ENCODE results near the gene MPPED1.

MPPED1 gene

DNA sequence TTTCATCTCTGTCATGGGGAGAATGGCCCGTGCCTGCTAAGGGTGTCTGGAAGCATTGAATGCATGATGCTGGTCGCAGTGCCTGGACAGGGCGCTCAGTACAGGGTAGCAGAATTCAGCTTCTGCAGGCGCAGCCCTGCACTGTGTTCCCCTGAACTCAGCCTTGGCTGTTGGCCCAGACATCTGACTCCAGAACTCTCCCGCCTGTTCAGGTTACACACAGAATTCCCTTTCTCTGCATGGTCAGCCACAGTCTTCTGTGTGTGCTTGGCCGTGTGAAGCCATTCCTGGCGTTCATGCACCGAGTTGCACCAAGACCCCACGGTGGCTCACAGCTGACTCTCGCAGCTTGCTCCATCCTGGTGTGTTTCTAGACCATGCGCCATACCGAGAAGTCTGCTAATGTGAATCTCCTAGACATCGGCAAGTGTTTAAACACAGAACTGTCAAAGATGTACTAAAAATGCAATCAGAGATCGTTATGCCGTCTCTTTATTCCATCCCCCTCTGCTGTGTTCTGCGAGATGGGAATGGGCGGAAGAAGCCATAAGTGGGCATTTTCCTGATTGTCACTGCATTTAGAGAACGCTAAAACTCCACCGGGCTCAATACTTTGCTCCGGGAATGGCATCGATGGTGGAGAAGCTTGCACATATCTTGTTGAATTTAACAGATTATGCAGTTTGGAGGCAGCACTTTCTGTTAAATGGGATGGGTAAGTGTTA is 55.6 kb downstream of the MPPED1 start:
- H3K9me3 ChIP-seq (ENCODE audit: insufficient read depth, low read depth, low read length), result peaks cover 3% of the 10 kb centered on the region; the same call in 1 of the 2 replicates
- no peaks in the 10 kb centered on the region for H3K36me3 ChIP-seq (ENCODE audit: insufficient read depth, low read depth, low read length)
- H3K4me3 ChIP-seq (ENCODE audit: low read length), result no peak overlapping the region
- H3K9ac ChIP-seq (ENCODE audit: low read depth, low read length), result no peak overlapping the region
- H3K27me3 ChIP-seq (ENCODE audit: insufficient read depth, low read length), result 0 out of 2 replicates have a peak, but pooled peaks cover 9% of the 10 kb centered on the region
- no peaks in the 10 kb centered on the region for H3K4me1 ChIP-seq (ENCODE audit: insufficient read depth, low read length)
- H3K27ac ChIP-seq (ENCODE audit: low read length), result no peak overlapping the region

DNA sequence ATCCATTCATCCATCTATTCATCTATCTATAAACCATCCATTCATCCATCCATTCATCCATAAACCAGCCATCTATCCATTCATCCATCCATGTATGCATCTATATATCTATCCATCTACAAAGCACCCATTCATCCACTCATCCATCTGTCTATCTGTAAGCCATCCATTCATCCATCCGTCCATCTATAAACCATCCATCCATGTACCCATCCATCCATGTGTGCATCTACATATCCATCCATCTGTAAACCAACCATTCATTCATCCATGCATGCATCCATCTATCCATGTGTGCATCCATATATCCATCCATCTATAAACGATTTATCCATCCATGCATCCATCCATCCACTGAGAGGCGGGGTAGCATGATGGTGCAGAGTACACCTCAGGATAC is 58.4 kb downstream of the MPPED1 start:
- Histone ChIP-seq H3K27me3 (ENCODE audit: insufficient read depth, low read length) (0 out of 2 replicates have a peak, but pooled peaks cover 9% of the 10 kb centered on the region), H3K9me3 (ENCODE audit: insufficient read depth, low read depth, low read length) (no peaks in the 10 kb centered on the region), H3K4me3 (ENCODE audit: low read length) (no peak overlapping the region), H3K9ac (ENCODE audit: low read depth, low read length) (no peak overlapping the region), H3K27ac (ENCODE audit: low read length) (no peak overlapping the region), H3K36me3 (ENCODE audit: insufficient read depth, low read depth, low read length) (no peaks in the 10 kb centered on the region), H3K4me1 (ENCODE audit: insufficient read depth, low read length) (no peaks in the 10 kb centered on the region)

DNA sequence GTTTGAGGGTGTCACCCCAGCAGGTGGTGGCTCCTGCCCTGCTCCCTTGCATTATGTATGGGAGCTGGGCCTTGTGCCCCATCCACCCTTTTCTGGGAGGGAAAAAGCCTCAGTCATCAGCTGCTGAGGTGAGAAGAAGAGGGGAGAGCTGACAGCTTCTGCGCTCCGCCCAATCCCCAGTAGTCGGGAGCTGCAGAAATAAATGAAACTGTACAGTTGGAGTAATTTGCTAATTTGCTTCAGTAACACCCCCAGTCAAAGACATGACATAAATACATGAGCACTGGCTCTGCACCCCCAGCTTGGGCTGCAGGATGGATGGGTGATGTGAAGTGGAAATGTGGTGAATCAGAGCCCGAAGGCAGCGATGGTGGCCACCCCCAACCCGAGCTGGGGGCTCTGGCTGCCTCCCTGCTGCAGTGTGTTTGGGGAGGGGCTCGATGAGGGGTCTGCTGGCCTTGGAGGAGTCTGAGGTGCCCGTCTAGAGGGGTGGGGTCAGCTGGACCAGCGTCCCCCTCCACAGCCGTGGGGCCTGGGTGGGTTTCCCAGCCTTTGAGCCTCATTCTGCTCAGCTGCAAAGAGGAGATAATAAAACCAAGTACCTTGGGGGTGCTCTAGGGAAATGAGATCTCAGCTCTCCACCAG is 59.2 kb downstream of the MPPED1 start:
- no peak overlapping the region for H3K9ac ChIP-seq (ENCODE audit: low read depth, low read length)
- no peaks in the 10 kb centered on the region for H3K9me3 ChIP-seq (ENCODE audit: insufficient read depth, low read depth, low read length)
- H3K36me3 ChIP-seq (ENCODE audit: insufficient read depth, low read depth, low read length), result no peaks in the 10 kb centered on the region
- H3K27ac ChIP-seq (ENCODE audit: low read length), result no peak overlapping the region
- H3K4me1 ChIP-seq (ENCODE audit: insufficient read depth, low read length), result no peaks in the 10 kb centered on the region
- 0 out of 2 replicates have a peak, but pooled peaks cover 9% of the 10 kb centered on the region for H3K27me3 ChIP-seq (ENCODE audit: insufficient read depth, low read length)
- H3K4me3 ChIP-seq (ENCODE audit: low read length), result no peak overlapping the region

DNA sequence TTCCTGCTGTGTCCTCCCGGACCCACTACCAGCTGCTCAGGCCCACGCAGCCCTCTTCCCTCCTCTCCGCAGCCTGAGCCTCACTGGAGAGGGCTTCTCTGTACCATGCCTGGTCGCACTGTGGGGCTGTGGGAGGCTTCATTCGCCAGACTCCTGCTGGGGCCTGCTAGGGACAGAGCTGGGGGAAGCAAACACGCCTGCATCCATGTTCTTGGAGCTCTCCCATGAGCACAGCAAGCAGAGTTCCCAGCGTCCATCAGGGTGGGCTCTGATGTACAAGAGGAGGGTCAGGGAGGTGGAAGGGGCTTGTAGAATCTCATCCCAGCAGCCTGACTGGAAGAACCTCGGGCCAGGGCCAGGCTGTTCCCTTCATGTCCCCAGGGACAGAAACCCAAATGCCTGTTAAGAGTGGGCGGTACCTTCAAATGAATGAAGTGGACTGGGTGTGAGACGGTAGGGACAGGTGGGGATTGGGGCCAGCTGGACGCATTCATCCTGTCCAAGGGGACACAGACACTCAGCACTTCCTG is 59.9 kb downstream of the MPPED1 start:
- 0 out of 2 replicates have a peak, but pooled peaks cover 9% of the 10 kb centered on the region for H3K27me3 ChIP-seq (ENCODE audit: insufficient read depth, low read length)
- H3K9me3 ChIP-seq (ENCODE audit: insufficient read depth, low read depth, low read length), result no peaks in the 10 kb centered on the region
- no peaks in the 10 kb centered on the region for H3K36me3 ChIP-seq (ENCODE audit: insufficient read depth, low read depth, low read length)
- H3K4me1 ChIP-seq (ENCODE audit: insufficient read depth, low read length), result no peaks in the 10 kb centered on the region
- H3K4me3 ChIP-seq (ENCODE audit: low read length), result no peak overlapping the region
- H3K27ac ChIP-seq (ENCODE audit: low read length), result no peak overlapping the region
- no peak overlapping the region for H3K9ac ChIP-seq (ENCODE audit: low read depth, low read length)

DNA sequence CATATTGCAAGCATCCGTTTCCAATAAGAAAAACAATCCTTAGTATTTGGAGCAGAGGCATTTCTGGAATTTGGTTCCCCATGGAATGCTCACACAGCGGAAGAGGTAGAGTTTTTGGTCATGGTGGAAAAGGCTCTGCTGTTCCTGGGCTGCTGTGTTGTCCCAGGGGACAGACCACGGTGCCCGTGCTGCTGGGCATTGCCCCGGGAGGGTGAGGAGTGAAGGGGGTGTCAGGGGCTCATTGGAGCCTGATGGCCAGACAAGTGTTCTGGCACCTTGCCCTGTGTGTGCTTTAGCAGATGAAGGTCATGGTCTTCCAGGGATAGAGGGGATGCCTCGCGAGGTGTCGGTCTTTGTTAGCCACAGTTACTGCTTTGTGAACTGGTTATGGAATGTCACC is 61.2 kb downstream of the MPPED1 start:
- Histone ChIP-seq H3K9me3 (ENCODE audit: insufficient read depth, low read depth, low read length) (no peaks in the 10 kb centered on the region), H3K36me3 (ENCODE audit: insufficient read depth, low read depth, low read length) (no peaks in the 10 kb centered on the region), H3K4me3 (ENCODE audit: low read length) (no peak overlapping the region), H3K9ac (ENCODE audit: low read depth, low read length) (no peak overlapping the region), H3K4me1 (ENCODE audit: insufficient read depth, low read length) (no peaks in the 10 kb centered on the region), H3K27me3 (ENCODE audit: insufficient read depth, low read length) (0 out of 2 replicates have a peak, but pooled peaks cover 6% of the 10 kb centered on the region), H3K27ac (ENCODE audit: low read length) (no peak overlapping the region)

DNA sequence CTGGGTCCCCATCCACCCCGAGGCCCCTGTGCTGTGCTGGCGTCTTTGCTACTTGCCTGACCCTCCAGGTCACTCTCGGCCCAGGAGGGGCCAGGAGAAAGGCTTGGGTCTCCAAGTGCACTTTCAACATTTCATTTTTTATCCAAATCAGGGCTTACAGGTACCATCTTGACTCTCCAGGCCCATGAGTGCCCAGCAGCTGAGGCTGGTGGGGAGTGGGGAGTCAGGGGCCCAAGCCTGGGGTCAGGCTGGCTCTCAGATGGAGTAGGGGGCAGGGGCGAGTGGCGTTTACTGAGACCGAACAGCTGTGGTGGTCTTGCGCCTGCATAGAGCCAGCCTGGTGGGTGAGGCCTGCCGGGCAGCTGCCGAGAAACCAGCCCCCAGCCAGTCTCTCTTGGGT is 61.6 kb downstream of the MPPED1 start:
- no peaks in the 10 kb centered on the region for H3K4me1 ChIP-seq (ENCODE audit: insufficient read depth, low read length)
- H3K9me3 ChIP-seq (ENCODE audit: insufficient read depth, low read depth, low read length), result no peaks in the 10 kb centered on the region
- no peak overlapping the region for H3K4me3 ChIP-seq (ENCODE audit: low read length)
- no peaks in the 10 kb centered on the region for H3K36me3 ChIP-seq (ENCODE audit: insufficient read depth, low read depth, low read length)
- H3K27ac ChIP-seq (ENCODE audit: low read length), result no peak overlapping the region
- 0 out of 2 replicates have a peak, but pooled peaks cover 2% of the 10 kb centered on the region for H3K27me3 ChIP-seq (ENCODE audit: insufficient read depth, low read length)
- no peak overlapping the region for H3K9ac ChIP-seq (ENCODE audit: low read depth, low read length)

DNA sequence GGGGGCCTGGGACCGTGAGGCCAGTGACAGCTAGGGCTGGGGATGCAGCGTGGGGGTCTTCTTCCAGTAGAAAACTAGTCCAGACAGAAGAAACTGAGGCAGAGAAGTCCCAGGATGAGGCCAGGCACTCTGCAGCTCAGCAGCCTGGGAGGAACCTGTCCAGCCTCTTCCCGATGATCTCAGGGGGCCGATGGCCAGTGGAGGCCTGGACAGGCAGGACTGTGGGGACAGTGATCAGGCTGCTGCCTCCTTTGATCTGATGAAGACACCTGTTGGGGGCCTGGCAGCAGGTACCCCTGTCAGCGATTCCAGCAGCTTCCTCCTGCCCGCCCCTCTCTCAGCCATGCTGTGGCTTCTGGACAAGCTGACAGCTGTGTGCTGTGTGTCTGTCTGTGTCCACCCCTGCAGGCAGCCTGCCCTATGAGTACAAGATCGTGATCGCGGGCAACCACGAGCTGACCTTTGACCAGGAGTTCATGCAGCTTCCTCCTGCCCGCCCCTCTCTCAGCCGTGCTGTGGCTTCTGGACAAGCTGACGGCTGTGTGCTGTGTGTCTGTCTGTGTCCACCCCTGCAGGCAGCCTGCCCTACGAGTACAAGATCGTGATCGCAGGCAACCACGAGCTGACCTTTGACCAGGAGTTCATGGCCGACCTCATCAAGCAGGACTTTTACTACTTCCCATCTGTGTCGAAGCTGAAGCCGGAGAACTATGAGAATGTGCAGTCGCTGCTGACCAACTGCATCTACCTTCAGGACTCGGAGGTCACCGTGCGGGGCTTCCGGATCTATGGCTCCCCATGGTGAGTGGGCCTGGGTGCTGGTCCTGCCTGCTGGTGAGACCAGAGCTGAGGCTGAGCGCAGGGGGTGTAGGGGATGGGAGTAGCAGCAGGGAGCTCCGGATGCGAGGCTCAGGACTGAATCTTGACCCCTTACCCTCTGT is 62.6 kb downstream of the MPPED1 start:
- Histone ChIP-seq H3K9me3 (ENCODE audit: insufficient read depth, low read depth, low read length) (no peaks in the 10 kb centered on the region), H3K4me1 (ENCODE audit: insufficient read depth, low read length) (no peaks in the 10 kb centered on the region), H3K36me3 (ENCODE audit: insufficient read depth, low read depth, low read length) (no peaks in the 10 kb centered on the region), H3K27ac (ENCODE audit: low read length) (no peak overlapping the region), H3K9ac (ENCODE audit: low read depth, low read length) (no peak overlapping the region), H3K4me3 (ENCODE audit: low read length) (no peak overlapping the region), H3K27me3 (ENCODE audit: insufficient read depth, low read length) (no peaks in the 10 kb centered on the region)

DNA sequence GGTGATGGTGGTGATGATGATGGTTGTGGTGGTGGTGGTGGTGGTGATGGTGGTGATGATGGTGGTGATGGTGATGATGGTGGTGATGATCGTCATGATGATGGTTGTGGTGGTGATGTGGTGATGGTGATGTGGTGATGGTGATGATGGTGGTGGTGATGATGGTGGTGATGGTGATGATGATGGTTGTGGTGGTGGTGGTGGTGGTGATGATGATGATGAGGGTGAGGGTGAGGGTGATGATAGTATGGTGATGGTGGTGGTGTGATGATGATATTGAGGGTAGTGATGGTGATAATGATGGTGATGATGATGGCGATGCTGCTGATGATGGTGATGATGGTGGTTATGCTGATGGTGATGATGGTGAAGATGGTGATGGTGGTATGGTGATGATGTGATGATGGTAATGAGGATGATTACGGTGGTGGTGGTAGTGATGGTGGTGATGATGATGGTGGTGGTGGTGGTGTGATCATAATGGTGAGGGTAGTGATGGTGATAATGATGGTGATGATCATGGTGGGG is 63.8 kb downstream of the MPPED1 start:
- Histone ChIP-seq H3K4me3 (ENCODE audit: low read length) (no peak overlapping the region), H3K27ac (ENCODE audit: low read length) (no peak overlapping the region), H3K27me3 (ENCODE audit: insufficient read depth, low read length) (no peaks in the 10 kb centered on the region), H3K9me3 (ENCODE audit: insufficient read depth, low read depth, low read length) (no peaks in the 10 kb centered on the region), H3K9ac (ENCODE audit: low read depth, low read length) (no peak overlapping the region), H3K36me3 (ENCODE audit: insufficient read depth, low read depth, low read length) (no peaks in the 10 kb centered on the region), H3K4me1 (ENCODE audit: insufficient read depth, low read length) (no peaks in the 10 kb centered on the region)

DNA sequence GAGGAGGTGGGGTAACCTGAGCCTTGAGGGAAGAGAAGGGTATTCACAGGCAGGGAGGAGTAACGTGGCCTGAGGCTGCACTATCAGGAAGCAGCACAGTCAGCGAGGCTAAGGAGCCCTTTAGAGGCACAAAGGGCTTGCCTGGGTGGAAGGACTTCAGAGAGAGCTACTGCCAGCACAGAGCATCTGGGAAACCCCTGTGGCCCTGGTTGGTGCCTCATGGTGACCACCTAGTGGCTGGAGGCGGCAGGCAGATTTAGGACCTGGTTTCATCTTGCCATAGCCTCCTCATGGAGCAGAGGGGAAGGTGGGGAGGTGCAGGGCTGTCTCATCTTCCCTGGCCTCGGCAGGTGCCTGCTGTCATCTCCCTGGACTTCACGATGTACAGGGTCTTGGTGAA is 64.5 kb downstream of the MPPED1 start:
- H3K9ac ChIP-seq (ENCODE audit: low read depth, low read length), result no peak overlapping the region
- no peak overlapping the region for H3K4me3 ChIP-seq (ENCODE audit: low read length)
- H3K4me1 ChIP-seq (ENCODE audit: insufficient read depth, low read length), result no peaks in the 10 kb centered on the region
- H3K36me3 ChIP-seq (ENCODE audit: insufficient read depth, low read depth, low read length), result no peaks in the 10 kb centered on the region
- H3K9me3 ChIP-seq (ENCODE audit: insufficient read depth, low read depth, low read length), result no peaks in the 10 kb centered on the region
- no peak overlapping the region for H3K27ac ChIP-seq (ENCODE audit: low read length)
- no peaks in the 10 kb centered on the region for H3K27me3 ChIP-seq (ENCODE audit: insufficient read depth, low read length)

DNA sequence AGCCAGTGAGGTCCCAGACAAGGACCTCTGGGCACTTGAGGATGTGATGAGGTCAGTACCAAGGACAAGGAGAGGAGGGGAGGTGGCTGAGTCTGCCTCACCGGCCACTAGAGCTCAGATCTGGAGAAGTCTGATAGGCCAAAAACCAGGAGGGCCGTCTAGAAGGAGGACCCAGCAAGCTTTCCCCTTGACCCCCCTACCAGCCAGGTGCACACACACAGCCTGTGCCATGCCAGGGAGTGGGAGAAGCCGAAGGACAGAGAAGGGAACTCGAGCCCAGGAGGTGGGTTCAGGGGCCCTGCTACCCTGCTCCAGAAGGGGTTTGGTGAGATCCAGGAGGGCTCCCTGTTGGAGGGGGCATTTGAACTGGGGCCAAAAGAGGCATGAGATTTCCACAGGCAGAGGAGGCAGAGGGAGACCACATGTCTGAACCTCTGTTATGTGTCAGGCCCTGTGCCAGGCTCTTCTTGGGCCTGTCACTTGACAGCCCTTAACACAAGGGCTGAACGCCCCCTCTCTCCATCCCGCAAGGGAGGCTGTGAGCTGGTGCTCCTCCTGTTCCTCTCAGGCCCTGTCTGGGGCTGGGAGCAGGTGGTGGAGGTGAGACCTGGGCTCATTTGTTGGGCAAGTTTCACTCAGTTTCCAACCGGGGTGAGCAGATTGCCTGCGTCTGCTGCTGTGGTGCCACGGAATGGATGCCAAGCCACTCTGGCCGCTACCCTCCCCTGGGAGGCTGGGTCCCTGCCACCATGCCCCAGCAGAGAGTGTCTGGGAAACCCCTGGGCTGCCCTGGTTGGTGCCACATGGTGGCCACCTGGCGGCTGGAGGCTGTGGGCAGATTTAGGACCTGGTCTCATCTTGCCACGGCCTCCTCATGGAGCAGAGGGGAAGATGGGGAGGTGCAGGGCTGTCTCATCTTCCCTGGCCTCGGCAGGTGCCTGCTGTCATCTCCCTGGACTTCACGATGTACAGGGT is 65.2 kb downstream of the MPPED1 start:
- Histone ChIP-seq H3K27me3 (ENCODE audit: insufficient read depth, low read length) (no peaks in the 10 kb centered on the region), H3K4me1 (ENCODE audit: insufficient read depth, low read length) (no peaks in the 10 kb centered on the region), H3K36me3 (ENCODE audit: insufficient read depth, low read depth, low read length) (no peaks in the 10 kb centered on the region), H3K9me3 (ENCODE audit: insufficient read depth, low read depth, low read length) (no peaks in the 10 kb centered on the region), H3K4me3 (ENCODE audit: low read length) (no peak overlapping the region), H3K27ac (ENCODE audit: low read length) (no peak overlapping the region), H3K9ac (ENCODE audit: low read depth, low read length) (no peak overlapping the region)

All from iPS-20b (cell line).